ENCODE measurements around the gene CCDC33. TPM values are rescaled to one million over a fixed set of nuclear protein-coding genes. Genes with fewer than 3 reads are reported as not detected.

The CCDC33 gene
- total RNA-seq, 4 donors from 2014 or later = 0.40 TPM; not detected in 3

GRCh38 chr15:74221399-74222239, 14.5 kb upstream of the CCDC33 start:
- no peaks in the 10 kb centered on the region for H3K36me3 ChIP-seq
- DNase-seq = no peak
- H3K4me1 ChIP-seq = no peaks in the 10 kb centered on the region
- no peaks in the 10 kb centered on the region for H3K9me3 ChIP-seq
- no peaks in the 10 kb centered on the region for H3K27me3 ChIP-seq
- TF ChIP-seq POLR2A (IDR thresholded peaks at IDR 0.05) = no peak
- TF ChIP-seq CTCF (IDR thresholded peaks at IDR 0.05) = no peak
- H3K27ac ChIP-seq = no peak overlapping the region
- H3K4me3 ChIP-seq = no peak overlapping the region

DNA sequence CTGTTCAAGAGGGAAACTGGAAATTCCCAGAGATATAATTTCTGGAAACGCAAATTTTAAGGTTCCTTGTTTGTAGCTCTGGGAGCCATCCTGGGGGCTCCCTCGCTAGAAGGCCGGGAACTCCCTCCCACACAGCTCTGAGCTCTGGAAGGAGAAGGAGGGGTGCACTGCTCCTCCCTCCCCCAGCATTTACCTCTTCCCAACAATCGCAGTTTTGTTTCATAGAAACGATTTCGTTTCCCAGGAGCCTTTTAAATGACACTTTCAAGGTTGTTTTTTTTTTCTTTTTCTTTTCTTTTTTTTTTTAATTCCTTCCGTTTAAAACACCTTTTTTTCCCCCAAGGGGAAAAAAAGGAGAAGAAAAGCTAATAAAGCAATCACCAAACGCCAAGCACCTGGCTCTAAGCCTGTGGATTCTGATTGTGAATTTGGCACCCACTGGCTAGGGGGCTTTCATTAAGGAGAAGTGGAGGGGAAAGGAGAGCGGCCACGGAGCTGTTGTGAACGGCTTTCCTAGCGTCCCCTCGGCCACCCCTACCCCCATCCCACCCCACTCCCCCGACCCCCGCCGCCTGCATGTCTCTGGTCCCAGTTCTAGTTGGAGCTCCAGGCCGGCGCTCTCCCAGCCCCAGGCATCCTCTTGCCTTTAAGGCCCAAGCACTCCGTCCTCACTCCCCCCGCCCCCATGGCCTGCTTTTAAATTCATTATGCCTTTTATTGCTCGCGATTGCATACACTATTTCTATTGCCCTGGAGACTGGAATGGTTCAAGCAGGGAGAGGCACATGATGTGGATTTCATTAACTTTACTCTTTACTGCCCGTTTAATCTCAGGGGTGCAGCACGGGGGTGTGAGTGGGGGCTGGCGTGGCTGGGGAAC, 13.6 kb upstream of the CCDC33 start:
- no peak for DNase-seq

GRCh38 chr15:74225928-74226327, 10.2 kb upstream of the CCDC33 start:
- Histone ChIP-seq H3K9me3 (no peaks in the 10 kb centered on the region), H3K27ac (no peak overlapping the region), H3K27me3 (no peaks in the 10 kb centered on the region), H3K4me1 (peaks cover 0 to 8% (median 0%) of the 10 kb centered on the region in 4 donors), H3K4me3 (no peak overlapping the region), H3K36me3 (no peaks in the 10 kb centered on the region)
- TF ChIP-seq CTCF (IDR thresholded peaks at IDR 0.05) (no peak), POLR2A (IDR thresholded peaks at IDR 0.05) (no peak)
- no peak for DNase-seq

More for the DNA sequence above, 13.6 kb upstream of the CCDC33 start:
- Histone ChIP-seq H3K4me3 (no peak overlapping the region), H3K9me3 (no peaks in the 10 kb centered on the region), H3K27me3 (no peaks in the 10 kb centered on the region), H3K27ac (no peak overlapping the region), H3K36me3 (no peaks in the 10 kb centered on the region), H3K4me1 (no peaks in the 10 kb centered on the region)
- TF ChIP-seq POLR2A (IDR thresholded peaks at IDR 0.05) (no peak), CTCF (IDR thresholded peaks at IDR 0.05) (no peak)

DNA sequence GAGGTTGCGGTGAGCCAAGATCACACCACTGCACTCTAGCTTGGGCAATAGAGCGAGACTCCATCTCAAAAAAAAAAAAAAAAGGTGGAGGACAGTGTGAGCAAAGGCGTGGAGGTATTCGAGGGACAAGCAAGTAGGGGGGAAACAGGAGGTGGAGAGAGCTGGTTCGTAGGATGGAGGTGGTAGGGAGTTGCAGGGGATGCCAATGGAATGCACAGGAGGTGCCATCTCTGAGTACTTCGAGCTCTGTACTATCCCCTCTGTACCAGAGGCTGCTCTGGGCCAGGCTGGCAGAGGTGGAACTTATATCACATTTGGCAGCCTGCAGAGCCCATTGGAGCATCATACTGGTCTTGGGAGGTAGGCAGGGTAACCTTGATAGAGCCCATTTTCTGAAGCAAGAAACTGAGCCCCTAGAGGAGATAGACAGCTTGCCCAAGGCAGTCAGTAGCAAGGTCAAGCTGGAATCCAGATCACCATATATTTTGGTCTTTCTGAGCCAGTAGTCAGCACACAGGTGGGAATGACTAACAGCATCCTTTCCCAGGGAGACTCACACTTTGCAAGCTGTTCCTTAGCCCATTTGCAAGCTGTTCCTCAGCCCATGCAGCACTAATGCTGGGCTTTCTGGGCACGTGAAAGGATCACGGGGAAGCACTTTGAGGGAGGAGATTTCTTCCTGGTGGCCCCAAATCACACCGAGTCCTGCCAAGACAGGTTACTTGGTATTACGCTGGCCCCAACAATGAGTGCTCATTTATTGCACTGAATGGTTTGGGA, 9.2 kb upstream of the CCDC33 start:
- TF ChIP-seq CTCF (IDR thresholded peaks at IDR 0.05) = no peak
- no peak for TF ChIP-seq POLR2A (IDR thresholded peaks at IDR 0.05)
- Histone ChIP-seq H3K27ac (no peak overlapping the region), H3K4me3 (no peak overlapping the region), H3K9me3 (no peaks in the 10 kb centered on the region), H3K27me3 (no peaks in the 10 kb centered on the region), H3K4me1 (peaks cover 0 to 8% (median 0%) of the 10 kb centered on the region in 4 donors), H3K36me3 (no peaks in the 10 kb centered on the region)
- no peak for DNase-seq

DNA sequence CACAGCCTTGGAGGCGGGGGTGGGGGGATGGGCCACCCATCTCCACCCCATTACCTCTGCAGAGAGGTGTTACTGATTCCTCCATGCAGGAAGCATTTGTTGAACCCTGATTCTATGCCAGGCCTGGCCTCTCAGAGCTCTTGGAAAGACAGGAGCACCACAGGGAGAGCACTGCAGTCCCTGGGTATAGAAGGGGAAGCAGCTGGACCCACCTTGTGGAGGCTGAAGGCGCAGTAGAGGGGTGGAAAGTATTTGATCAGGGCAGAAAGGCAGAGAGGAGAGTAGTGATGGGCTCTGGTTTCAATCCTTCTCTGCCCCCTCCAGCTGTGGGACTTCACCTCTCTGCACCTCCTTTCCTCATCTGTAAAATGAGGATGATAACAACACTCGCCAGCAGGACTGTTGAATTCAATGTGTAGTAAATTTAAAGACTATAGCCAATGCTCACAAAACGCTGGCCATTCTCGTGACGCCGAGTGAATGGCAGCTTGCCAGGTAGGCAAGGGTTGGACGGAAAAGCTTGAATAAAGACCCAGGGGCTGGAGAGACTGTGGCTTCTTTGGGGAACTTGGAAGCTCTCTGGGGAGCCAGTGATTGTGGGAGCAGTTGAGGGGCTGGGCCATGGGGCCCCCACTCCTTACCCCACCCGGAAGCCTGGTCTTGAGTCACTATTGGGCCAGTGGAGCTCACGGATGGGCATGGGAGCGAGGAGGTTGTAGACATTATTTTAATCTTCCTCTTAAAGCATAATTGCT, 8.0 kb upstream of the CCDC33 start:
- Histone ChIP-seq H3K4me3 (no peak overlapping the region), H3K27ac (no peak overlapping the region), H3K36me3 (no peaks in the 10 kb centered on the region), H3K9me3 (no peaks in the 10 kb centered on the region), H3K4me1 (peaks cover 0 to 8% (median 0%) of the 10 kb centered on the region in 4 donors), H3K27me3 (no peaks in the 10 kb centered on the region)
- TF ChIP-seq CTCF (IDR thresholded peaks at IDR 0.05) = no peak
- no peak for TF ChIP-seq POLR2A (IDR thresholded peaks at IDR 0.05)
- DNase-seq = no peak
